Stomach (tissue), 4 donors: ENCODE data around the gene EDA.

Experiments used
- CTCF ChIP-seq, 7 experiments: fragments of 450-650 bp in 4 of 7; fragments of 200-600 bp in 3 of 7; sonication (generic) in 3 of 7; IDR thresholded peaks; one replicate each; pipeline ENCODE4 v1.5.1; 2016 to 2019; ENCODE audit warnings: antibody characterized with exemption in 7 of 7, control low read depth in 2 of 7, mild to moderate bottlenecking in 1 of 7
- EP300 ChIP-seq: sonication (generic); formaldehyde crosslinking; IDR thresholded peaks from one replicate; pipeline ENCODE4 v1.6.1; 2017; ENCODE audit warnings: antibody characterized with exemption
- POLR2A ChIP-seq, 4 donors: fragments of 450-650 bp; IDR thresholded peaks; one replicate each; pipeline ENCODE4 v1.6.1; 2016; ENCODE audit warnings: antibody characterized with exemption in 4 of 4, control low read depth in 2 of 4, mild to moderate bottlenecking in 1 of 4, moderate library complexity in 1 of 4

- no peak for TF ChIP-seq CTCF (IDR thresholded peaks at IDR 0.05)
- no peak for TF ChIP-seq EP300
- TF ChIP-seq POLR2A (IDR thresholded peaks at IDR 0.05), result no peak
Measured at GRCh38 chrX:69718102-69718501, 102.2 kb downstream of the EDA start.
